ENCODE results near the gene CDH4. TPM values are rescaled to one million over a fixed set of nuclear protein-coding genes. Genes with fewer than 3 reads are reported as not detected.

The CDH4 gene
- total and polyA plus RNA-seq, 9 of the 15 experiments (the other 6 are each of a cell fraction or from before 2014, with no cell fraction given) = 0.04 TPM; not detected in 8

GRCh38 chr20:61222699-61223098 is 29.4 kb upstream of the CDH4 start:
- no TSS peak for BruUV-seq (replicated peaks)
- no peak for FAIRE-seq

More at GRCh38 chr20:61222699-61223098, 29.4 kb upstream of the CDH4 start:
- Histone ChIP-seq H3K4me2 (ENCODE audit: insufficient read depth, low read length) (no peak overlapping the region), H3K9me1 (ENCODE audit: control insufficient read depth, insufficient read depth, low read length) (no peaks in the 10 kb centered on the region), H3K79me2 (ENCODE audit: control insufficient read depth, insufficient read depth, low read length) (no peaks in the 10 kb centered on the region), H4K20me1 (replicated peaks; ENCODE audit: control insufficient read depth, insufficient read depth, low read length) (no peaks in the 10 kb centered on the region), H3K4me1 (replicated peaks in 1 of 2; ENCODE audit: control insufficient read depth in 2 of 2, insufficient read depth in 2 of 2, low read length in 2 of 2) (no peaks in the 10 kb centered on the region), H3K36me3 (ENCODE audit: control insufficient read depth, insufficient read depth, low read length) (no peaks in the 10 kb centered on the region), H3K9me3 (replicated peaks; ENCODE audit: control insufficient read depth, insufficient read depth, low read depth, low read length) (no peaks in the 10 kb centered on the region), H2AFZ (ENCODE audit: low read depth, low read length) (no peak overlapping the region), H3K4me3 (no peak overlapping the region), H3K27ac (ENCODE audit: extremely low read depth, low read depth, low read length) (no peak overlapping the region), H3K9ac (ENCODE audit: insufficient read depth in 1 of 2, low read depth in 2 of 2, low read length in 2 of 2) (no peak overlapping the region), H3K27me3 (ENCODE audit: control insufficient read depth in 2 of 2, insufficient read depth in 2 of 2, low read length in 2 of 2) (peaks cover 0 to 22% of the 10 kb centered on the region in 2 experiments; a peak in 3 of 5 replicates)
- 0% methylated on average over 3 of the region's 3 CpGs for WGBS (ENCODE audit: insufficient coverage, low coverage, missing lambda C conversion rate)
- ChIA-PET CTCF (ENCODE audit: low intra/inter-chr PET ratio) (no interaction called here), POLR2A (no interaction called here)
- TF ChIP-seq, protein P1, sequence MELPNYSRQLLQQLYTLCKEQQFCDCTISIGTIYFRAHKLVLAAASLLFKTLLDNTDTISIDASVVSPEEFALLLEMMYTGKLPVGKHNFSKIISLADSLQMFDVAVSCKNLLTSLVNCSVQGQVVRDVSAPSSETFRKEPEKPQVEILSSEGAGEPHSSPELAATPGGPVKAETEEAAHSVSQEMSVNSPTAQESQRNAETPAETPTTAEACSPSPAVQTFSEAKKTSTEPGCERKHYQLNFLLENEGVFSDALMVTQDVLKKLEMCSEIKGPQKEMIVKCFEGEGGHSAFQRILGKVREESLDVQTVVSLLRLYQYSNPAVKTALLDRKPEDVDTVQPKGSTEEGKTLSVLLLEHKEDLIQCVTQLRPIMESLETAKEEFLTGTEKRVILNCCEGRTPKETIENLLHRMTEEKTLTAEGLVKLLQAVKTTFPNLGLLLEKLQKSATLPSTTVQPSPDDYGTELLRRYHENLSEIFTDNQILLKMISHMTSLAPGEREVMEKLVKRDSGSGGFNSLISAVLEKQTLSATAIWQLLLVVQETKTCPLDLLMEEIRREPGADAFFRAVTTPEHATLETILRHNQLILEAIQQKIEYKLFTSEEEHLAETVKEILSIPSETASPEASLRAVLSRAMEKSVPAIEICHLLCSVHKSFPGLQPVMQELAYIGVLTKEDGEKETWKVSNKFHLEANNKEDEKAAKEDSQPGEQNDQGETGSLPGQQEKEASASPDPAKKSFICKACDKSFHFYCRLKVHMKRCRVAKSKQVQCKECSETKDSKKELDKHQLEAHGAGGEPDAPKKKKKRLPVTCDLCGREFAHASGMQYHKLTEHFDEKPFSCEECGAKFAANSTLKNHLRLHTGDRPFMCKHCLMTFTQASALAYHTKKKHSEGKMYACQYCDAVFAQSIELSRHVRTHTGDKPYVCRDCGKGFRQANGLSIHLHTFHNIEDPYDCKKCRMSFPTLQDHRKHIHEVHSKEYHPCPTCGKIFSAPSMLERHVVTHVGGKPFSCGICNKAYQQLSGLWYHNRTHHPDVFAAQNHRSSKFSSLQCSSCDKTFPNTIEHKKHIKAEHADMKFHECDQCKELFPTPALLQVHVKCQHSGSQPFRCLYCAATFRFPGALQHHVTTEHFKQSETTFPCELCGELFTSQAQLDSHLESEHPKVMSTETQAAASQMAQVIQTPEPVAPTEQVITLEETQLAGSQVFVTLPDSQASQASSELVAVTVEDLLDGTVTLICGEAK (IDR thresholded peaks at IDR 0.05) = peak; percentile 51; the same call in 1 of the 2 replicates
- TF ChIP-seq, protein P1 (CRISPR knock-in tag; IDR thresholded peaks at IDR 0.05) = no peak
- TF ChIP-seq ZBTB1 (CRISPR knock-in tag; IDR thresholded peaks at IDR 0.05; ENCODE audit: borderline replicate concordance, low read depth) = no peak
- in situ Hi-C loops (cut with MboI) (no loop called here), intact Hi-C loops (cut with micrococcal nuclease) (loop anchor here (10.0 kb wide), 1 partner anchor 1008 kb away; no protein-coding TSS in a partner anchor)
- ATAC-seq (no peak), DNase-seq (ENCODE audit: extremely low read depth in 1 of 4, low spot score in 3 of 4) (no peak)
